ENCODE data around the gene SLC19A2. TPM values are rescaled to one million over a fixed set of nuclear protein-coding genes. Genes with fewer than 3 reads are reported as not detected.
A peak's percentile ranks its signal among the peaks of the same experiment; 100 is the strongest.

Gene SLC19A2
- polyA plus RNA-seq, 1 of the 3 experiments (the other 2 are of a cell fraction), result 3.4 TPM

GRCh38 chr1:169484101-169484500 is 1.6 kb downstream of the SLC19A2 start:
- no peaks in the 10 kb centered on the region for H3K9me3 ChIP-seq
- H3K9ac ChIP-seq, result no peak overlapping the region
- peaks cover 14% of the 10 kb centered on the region for H3F3A ChIP-seq (replicated peaks; ENCODE audit: insufficient read depth)
- peaks cover 39% of the 10 kb centered on the region; the same call in 1 of the 2 replicates for H3K79me2 ChIP-seq (ENCODE audit: insufficient read depth)
- WGBS (ENCODE audit: low lambda C conversion rate), result 93% methylated on average over 4 of the region's 4 CpGs
- DNase-seq, result no peak
- H3K4me1 ChIP-seq (ENCODE audit: control insufficient read depth in 1 of 2, insufficient read depth in 2 of 2, low read depth in 1 of 2, low read length in 1 of 2), result peaks cover 10 to 31% of the 10 kb centered on the region in 2 experiments
- H3K27ac ChIP-seq (ENCODE audit: low read depth in 2 of 2, low read length in 1 of 2), result no peak overlapping the region
- ChIA-PET POLR2A (no interaction called here), CTCF (no interaction called here)
- H3K4me2 ChIP-seq, result peak overlapping the region; percentile 92
- no peaks in the 10 kb centered on the region for H3K27me3 ChIP-seq (ENCODE audit: insufficient read depth)
- H3K4me3 ChIP-seq (ENCODE audit: low read depth in 2 of 2, low read length in 1 of 2), result peak overlapping the region in 1 of 2 experiments; percentile 78; a peak in 1 of 4 replicates
- H3K9me2 ChIP-seq, result no peaks in the 10 kb centered on the region
- no peaks in the 10 kb centered on the region for H4K20me1 ChIP-seq (ENCODE audit: insufficient read depth)
- no peaks in the 10 kb centered on the region for H3K36me3 ChIP-seq (replicated peaks in 1 of 2; ENCODE audit: control insufficient read depth in 1 of 2, insufficient read depth in 2 of 2, low read length in 1 of 2)
- H2AFZ ChIP-seq (ENCODE audit: low read depth), result no peak overlapping the region
- TF ChIP-seq MXI1 (IDR thresholded peaks at IDR 0.05; ENCODE audit: low read depth, low read length), result no peak
- TF ChIP-seq GABPA (IDR thresholded peaks at IDR 0.05; ENCODE audit: low read depth), result no peak
- no peak for TF ChIP-seq MEF2A (IDR thresholded peaks at IDR 0.05; ENCODE audit: borderline replicate concordance, low read depth)
- TF ChIP-seq NFIC (IDR thresholded peaks at IDR 0.05; ENCODE audit: borderline replicate concordance), result no peak
- no peak for TF ChIP-seq SMC3 (IDR thresholded peaks at IDR 0.05; ENCODE audit: low read depth, low read length)

GRCh38 chr1:169483500-169483966 is 2.2 kb downstream of the SLC19A2 start:
- Histone ChIP-seq H3K9ac (no peak overlapping the region), H3K27ac (ENCODE audit: low read depth in 2 of 2, low read length in 1 of 2) (no peak overlapping the region)

GRCh38 chr1:169479363-169480066 is 6.2 kb downstream of the SLC19A2 start:
- H3K79me2 ChIP-seq (ENCODE audit: insufficient read depth), result peaks cover 33% of the 10 kb centered on the region; the same call in 1 of the 2 replicates
- no peak overlapping the region for H2AFZ ChIP-seq (ENCODE audit: low read depth)
- 85% methylated on average over 1 of the region's 1 CpG for WGBS (ENCODE audit: low lambda C conversion rate)
- H4K20me1 ChIP-seq (ENCODE audit: insufficient read depth), result no peaks in the 10 kb centered on the region
- H3K9me2 ChIP-seq, result no peaks in the 10 kb centered on the region
- peaks cover 0 to 15% of the 10 kb centered on the region in 2 experiments; a peak in 3 of 4 replicates for H3K4me1 ChIP-seq (ENCODE audit: control insufficient read depth in 1 of 2, insufficient read depth in 2 of 2, low read depth in 1 of 2, low read length in 1 of 2)
- no peak overlapping the region for H3K4me3 ChIP-seq (ENCODE audit: low read depth in 2 of 2, low read length in 1 of 2)
- DNase-seq, result no peak
- H3F3A ChIP-seq (replicated peaks; ENCODE audit: insufficient read depth), result no peaks in the 10 kb centered on the region
- CTCF ChIA-PET, result interaction anchor here (1.0 to 1.3 kb wide), 3 partner anchors 12 to 112 kb away, joined by 3 to 8 read pairs (median 3); partner anchors contain the start of genes BLZF1 and NME7
- H3K27me3 ChIP-seq (ENCODE audit: insufficient read depth), result no peaks in the 10 kb centered on the region
- no peak overlapping the region for H3K4me2 ChIP-seq
- H3K36me3 ChIP-seq (replicated peaks in 1 of 2; ENCODE audit: control insufficient read depth in 1 of 2, insufficient read depth in 2 of 2, low read length in 1 of 2), result peaks cover 0 to 13% of the 10 kb centered on the region in 2 experiments
- H3K27ac ChIP-seq (ENCODE audit: low read depth in 2 of 2, low read length in 1 of 2), result no peak overlapping the region
- POLR2A ChIA-PET, result no interaction called here
- no peak overlapping the region for H3K9ac ChIP-seq
- H3K9me3 ChIP-seq, result no peaks in the 10 kb centered on the region
- no peak for TF ChIP-seq YY1 (IDR thresholded peaks at IDR 0.05; ENCODE audit: low read depth)
- no peak for TF ChIP-seq RFX5 (IDR thresholded peaks at IDR 0.05; ENCODE audit: low read length)
- no peak for TF ChIP-seq MAX (IDR thresholded peaks at IDR 0.05; ENCODE audit: low read depth)
- no peak for TF ChIP-seq RCOR1 (IDR thresholded peaks at IDR 0.05; ENCODE audit: low read length)
- TF ChIP-seq EP300 (IDR thresholded peaks at IDR 0.05; ENCODE audit: borderline replicate concordance in 1 of 2, low read depth in 1 of 2, low read length in 1 of 2), result no peak
- no peak for TF ChIP-seq IRF3 (IDR thresholded peaks at IDR 0.05; ENCODE audit: low read depth, low read length)
- TF ChIP-seq GABPA (IDR thresholded peaks at IDR 0.05; ENCODE audit: low read depth), result no peak
- no peak for TF ChIP-seq EZH2phosphoT487 (IDR thresholded peaks at IDR 0.05; ENCODE audit: borderline replicate concordance, low read depth)
- TF ChIP-seq TAF1 (IDR thresholded peaks at IDR 0.05; ENCODE audit: borderline replicate concordance, low read depth, low read length), result no peak
- TF ChIP-seq NRF1 (IDR thresholded peaks at IDR 0.05; ENCODE audit: low read depth, low read length), result no peak
- TF ChIP-seq CTCF (IDR thresholded peaks at IDR 0.05), result no peak
- TF ChIP-seq FOSL2 (IDR thresholded peaks at IDR 0.05; ENCODE audit: borderline replicate concordance, low read depth), result no peak
- no peak for TF ChIP-seq RAD21 (IDR thresholded peaks at IDR 0.05; ENCODE audit: low read length)

More at GRCh38 chr1:169483500-169483966, 2.2 kb downstream of the SLC19A2 start:
- Histone ChIP-seq H3K4me2 (peak overlapping the region; percentile 92), H4K20me1 (ENCODE audit: insufficient read depth) (no peaks in the 10 kb centered on the region), H3K27me3 (ENCODE audit: insufficient read depth) (no peaks in the 10 kb centered on the region), H3F3A (replicated peaks; ENCODE audit: insufficient read depth) (peaks cover 14% of the 10 kb centered on the region), H3K79me2 (ENCODE audit: insufficient read depth) (peaks cover 39% of the 10 kb centered on the region; the same call in 1 of the 2 replicates), H3K9me3 (no peaks in the 10 kb centered on the region), H2AFZ (ENCODE audit: low read depth) (no peak overlapping the region), H3K9me2 (no peaks in the 10 kb centered on the region), H3K4me3 (ENCODE audit: low read depth in 2 of 2, low read length in 1 of 2) (no peak overlapping the region), H3K36me3 (replicated peaks in 1 of 2; ENCODE audit: control insufficient read depth in 1 of 2, insufficient read depth in 2 of 2, low read length in 1 of 2) (no peaks in the 10 kb centered on the region), H3K4me1 (ENCODE audit: control insufficient read depth in 1 of 2, insufficient read depth in 2 of 2, low read depth in 1 of 2, low read length in 1 of 2) (peaks cover 10 to 31% of the 10 kb centered on the region in 2 experiments)
- CTCF ChIA-PET, result interaction anchor here (0.6 to 0.9 kb wide), 2 partner anchors 19 to 880 kb away, joined by 3 read pairs; no protein-coding TSS in a partner anchor
- WGBS (ENCODE audit: low lambda C conversion rate), result 98% methylated on average over 5 of the region's 5 CpGs
- DNase-seq, result no peak
- POLR2A ChIA-PET, result no interaction called here
- TF ChIP-seq RXRA (IDR thresholded peaks at IDR 0.05; ENCODE audit: borderline replicate concordance, low read depth), result no peak
- TF ChIP-seq TEAD4 (IDR thresholded peaks at IDR 0.05; ENCODE audit: borderline replicate concordance, insufficient read depth), result no peak
- no peak for TF ChIP-seq POLR2AphosphoS5 (IDR thresholded peaks at IDR 0.05; ENCODE audit: low read depth, low read length)

Data from SK-N-SH (cell line).